MM.1S (cell line): ENCODE measurements around the gene HTR1D.

Experiments
- DNase-seq: peaks from one replicate; pipeline ENCODE4 v3.0.0-alpha.2; 2015
- H2AFZ ChIP-seq: fragments of 300-600 bp; sonication (generic); 2 replicates; pipeline ENCODE4 v1.6.0; 2016; ENCODE audit warnings: antibody characterized with exemption, low read length
- H3F3A ChIP-seq: fragments of 300-600 bp; sonication (generic); 2 replicates; pipeline ENCODE4 v1.6.1; 2016; ENCODE audit warnings: mild to moderate bottlenecking, antibody characterized with exemption, low read length, moderate library complexity, mixed read lengths; ENCODE audit not compliant: insufficient read depth
- H3K27ac ChIP-seq: fragments of 300-600 bp; sonication (generic); 2 replicates; pipeline ENCODE4 v1.5.1; 2016; ENCODE audit warnings: mild to moderate bottlenecking, low read length
- H3K27me3 ChIP-seq: fragments of 300-600 bp; sonication (generic); replicated peaks from 2 replicates; pipeline ENCODE4 v1.6.0; 2016; ENCODE audit warnings: low read length; ENCODE audit not compliant: insufficient read depth
- H3K36me3 ChIP-seq: fragments of 300-600 bp; sonication (generic); replicated peaks from 2 replicates; pipeline ENCODE4 v1.6.1; 2016; ENCODE audit warnings: mild to moderate bottlenecking, low read length, mixed read lengths; ENCODE audit not compliant: insufficient read depth
- H3K4me1 ChIP-seq: fragments of 300-600 bp; sonication (generic); 2 replicates; pipeline ENCODE4 v1.6.1; 2016; ENCODE audit warnings: low read length, mixed read lengths
- H3K4me2 ChIP-seq: fragments of 300-600 bp; sonication (generic); 2 replicates; pipeline ENCODE4 v1.6.0; 2016; ENCODE audit warnings: low read depth, low read length
- H3K4me3 ChIP-seq: fragments of 300-600 bp; sonication (generic); 2 replicates; pipeline ENCODE4 v1.5.1; 2016; ENCODE audit warnings: low read length, mixed read lengths
- H3K79me2 ChIP-seq: fragments of 300-600 bp; sonication (generic); 2 replicates; pipeline ENCODE4 v1.6.1; 2016; ENCODE audit warnings: mixed run types, low read length, mixed read lengths
- H3K9ac ChIP-seq: fragments of 300-600 bp; sonication (generic); 2 replicates; pipeline ENCODE4 v1.6.1; 2016; ENCODE audit warnings: low read length, mixed read lengths
- H3K9me2 ChIP-seq: fragments of 300-600 bp; sonication (generic); replicated peaks from 2 replicates; pipeline ENCODE4 v1.6.1; 2016; ENCODE audit warnings: mild to moderate bottlenecking, low read length, mixed read lengths; ENCODE audit not compliant: insufficient read depth
- H3K9me3 ChIP-seq: fragments of 300-600 bp; sonication (generic); replicated peaks from 2 replicates; pipeline ENCODE4 v1.6.1; 2016; ENCODE audit warnings: mild to moderate bottlenecking, low read length, mixed read lengths; ENCODE audit not compliant: insufficient read depth
- H4K20me1 ChIP-seq: fragments of 300-600 bp; sonication (generic); 2 replicates; pipeline ENCODE4 v1.6.1; 2016; ENCODE audit warnings: mild to moderate bottlenecking, low read length, moderate library complexity, mixed read lengths; ENCODE audit not compliant: insufficient read depth
- EZH2 ChIP-seq: fragments of 300-600 bp; sonication (generic); optimal IDR thresholded peaks from 2 replicates; pipeline ENCODE3; 2017; ENCODE audit warnings: low read depth, mild to moderate bottlenecking, antibody characterized with exemption, low read length, mixed read lengths
- EZH2phosphoT487 ChIP-seq: fragments of 300-600 bp; sonication (generic); IDR thresholded peaks from 2 replicates; pipeline ENCODE4 v1.6.1; 2018; ENCODE audit warnings: antibody characterized with exemption, low read length
- TF ChIP-seq, protein P1 (sequence below): fragments of 300-600 bp; sonication (generic); IDR thresholded peaks from 2 replicates; pipeline ENCODE4 v1.5.1; 2016; ENCODE audit warnings: antibody characterized with exemption, low read length, mixed read lengths

HTR1D gene

DNA sequence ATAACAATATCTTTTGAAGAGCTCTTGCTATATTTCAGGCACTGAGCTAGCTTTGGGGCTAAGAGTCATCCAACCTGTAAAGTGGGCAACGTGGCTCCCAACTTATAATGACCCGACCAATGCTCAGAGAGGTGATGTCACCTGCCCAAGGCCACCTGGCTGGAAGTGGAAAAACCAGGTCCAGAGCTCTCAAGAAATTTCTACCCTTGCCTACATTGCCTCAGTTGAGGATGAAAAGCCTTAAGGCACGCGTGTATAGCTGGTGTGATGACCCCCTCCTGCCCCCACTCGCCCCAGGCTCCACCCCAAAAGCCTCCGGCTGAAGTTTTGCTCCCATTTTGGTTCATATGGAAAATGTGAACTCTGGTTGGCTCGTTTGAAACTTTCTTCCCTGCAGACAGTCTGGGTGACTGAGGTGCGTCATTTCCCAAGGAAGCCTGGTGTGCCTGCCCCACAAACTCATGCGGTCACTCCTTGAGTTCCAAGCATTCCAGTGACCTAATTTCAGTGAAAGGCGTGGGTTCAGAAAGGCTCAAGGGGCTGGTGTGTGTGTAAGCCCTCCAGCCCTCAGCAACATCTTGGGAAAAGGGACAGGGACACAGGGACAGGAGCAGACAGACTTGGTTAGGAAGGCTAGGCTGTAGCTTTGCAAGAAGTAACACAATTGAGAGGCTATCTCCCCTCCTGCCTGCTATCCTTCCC, 20.5 kb downstream of the HTR1D start:
- Histone ChIP-seq H3K36me3 (no peaks in the 10 kb centered on the region), H3K9ac (no peak overlapping the region), H4K20me1 (no peaks in the 10 kb centered on the region), H3K4me2 (no peak overlapping the region), H3K4me3 (no peak overlapping the region), H3F3A (no peaks in the 10 kb centered on the region), H3K79me2 (no peaks in the 10 kb centered on the region), H3K27ac (no peak overlapping the region), H3K9me3 (no peaks in the 10 kb centered on the region), H3K4me1 (no peaks in the 10 kb centered on the region), H2AFZ (no peak overlapping the region), H3K9me2 (no peaks in the 10 kb centered on the region), H3K27me3 (no peaks in the 10 kb centered on the region; the same call in 1 of the 2 replicates)
- DNase-seq: no peak
- TF ChIP-seq EZH2: no peak

DNA sequence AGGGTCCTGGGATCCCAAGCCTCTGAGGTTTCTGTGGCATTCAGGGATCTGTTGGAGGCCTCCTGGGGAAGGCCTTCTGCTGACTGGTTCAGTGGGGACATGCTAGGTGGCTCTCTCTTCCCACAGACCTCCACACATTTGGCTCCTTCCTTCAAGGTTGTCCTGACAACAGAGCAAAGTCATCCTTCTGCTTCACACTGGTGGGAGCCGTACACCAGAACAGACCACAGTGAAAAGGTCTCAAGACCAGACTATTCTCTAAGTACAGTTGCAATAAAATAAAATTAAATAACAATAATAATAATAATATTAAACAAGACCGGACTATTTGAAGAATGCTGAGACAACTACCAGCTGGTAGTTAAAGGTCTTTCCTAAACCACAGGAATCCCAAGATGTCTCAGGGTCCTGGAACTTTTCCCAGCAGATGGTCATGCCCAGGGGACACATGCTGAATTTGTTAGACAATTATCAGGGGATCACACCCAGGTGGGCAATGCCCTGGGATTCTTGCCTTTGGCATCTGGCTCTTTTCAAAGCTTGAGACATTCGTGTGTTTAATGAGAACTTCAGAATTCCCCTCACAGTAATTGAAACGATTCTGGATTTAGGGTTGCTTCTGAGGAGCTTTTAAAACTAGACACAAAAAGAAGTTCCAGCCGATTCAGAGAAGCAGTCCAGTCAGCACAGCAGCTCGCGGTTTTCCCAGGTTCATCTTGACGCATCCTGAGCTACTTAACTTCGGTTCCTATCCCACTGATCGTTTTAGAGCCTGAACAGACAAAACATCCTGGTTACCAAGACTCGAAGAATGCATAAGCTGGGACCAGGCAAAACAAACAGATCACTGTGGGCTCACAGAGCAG, 22.9 kb downstream of the HTR1D start:
- Histone ChIP-seq H2AFZ (no peak overlapping the region), H3K27ac (no peak overlapping the region), H4K20me1 (no peaks in the 10 kb centered on the region), H3K9me3 (no peaks in the 10 kb centered on the region), H3K79me2 (no peaks in the 10 kb centered on the region), H3K36me3 (no peaks in the 10 kb centered on the region), H3K4me1 (no peaks in the 10 kb centered on the region), H3F3A (no peaks in the 10 kb centered on the region), H3K9ac (no peak overlapping the region), H3K4me3 (no peak overlapping the region), H3K4me2 (no peak overlapping the region), H3K9me2 (no peaks in the 10 kb centered on the region), H3K27me3 (no peaks in the 10 kb centered on the region; the same call in 1 of the 2 replicates)
- TF ChIP-seq, protein P1, sequence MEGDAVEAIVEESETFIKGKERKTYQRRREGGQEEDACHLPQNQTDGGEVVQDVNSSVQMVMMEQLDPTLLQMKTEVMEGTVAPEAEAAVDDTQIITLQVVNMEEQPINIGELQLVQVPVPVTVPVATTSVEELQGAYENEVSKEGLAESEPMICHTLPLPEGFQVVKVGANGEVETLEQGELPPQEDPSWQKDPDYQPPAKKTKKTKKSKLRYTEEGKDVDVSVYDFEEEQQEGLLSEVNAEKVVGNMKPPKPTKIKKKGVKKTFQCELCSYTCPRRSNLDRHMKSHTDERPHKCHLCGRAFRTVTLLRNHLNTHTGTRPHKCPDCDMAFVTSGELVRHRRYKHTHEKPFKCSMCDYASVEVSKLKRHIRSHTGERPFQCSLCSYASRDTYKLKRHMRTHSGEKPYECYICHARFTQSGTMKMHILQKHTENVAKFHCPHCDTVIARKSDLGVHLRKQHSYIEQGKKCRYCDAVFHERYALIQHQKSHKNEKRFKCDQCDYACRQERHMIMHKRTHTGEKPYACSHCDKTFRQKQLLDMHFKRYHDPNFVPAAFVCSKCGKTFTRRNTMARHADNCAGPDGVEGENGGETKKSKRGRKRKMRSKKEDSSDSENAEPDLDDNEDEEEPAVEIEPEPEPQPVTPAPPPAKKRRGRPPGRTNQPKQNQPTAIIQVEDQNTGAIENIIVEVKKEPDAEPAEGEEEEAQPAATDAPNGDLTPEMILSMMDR: no peak
- TF ChIP-seq EZH2 (no peak), EZH2phosphoT487 (no peak)
- no peak for DNase-seq

DNA sequence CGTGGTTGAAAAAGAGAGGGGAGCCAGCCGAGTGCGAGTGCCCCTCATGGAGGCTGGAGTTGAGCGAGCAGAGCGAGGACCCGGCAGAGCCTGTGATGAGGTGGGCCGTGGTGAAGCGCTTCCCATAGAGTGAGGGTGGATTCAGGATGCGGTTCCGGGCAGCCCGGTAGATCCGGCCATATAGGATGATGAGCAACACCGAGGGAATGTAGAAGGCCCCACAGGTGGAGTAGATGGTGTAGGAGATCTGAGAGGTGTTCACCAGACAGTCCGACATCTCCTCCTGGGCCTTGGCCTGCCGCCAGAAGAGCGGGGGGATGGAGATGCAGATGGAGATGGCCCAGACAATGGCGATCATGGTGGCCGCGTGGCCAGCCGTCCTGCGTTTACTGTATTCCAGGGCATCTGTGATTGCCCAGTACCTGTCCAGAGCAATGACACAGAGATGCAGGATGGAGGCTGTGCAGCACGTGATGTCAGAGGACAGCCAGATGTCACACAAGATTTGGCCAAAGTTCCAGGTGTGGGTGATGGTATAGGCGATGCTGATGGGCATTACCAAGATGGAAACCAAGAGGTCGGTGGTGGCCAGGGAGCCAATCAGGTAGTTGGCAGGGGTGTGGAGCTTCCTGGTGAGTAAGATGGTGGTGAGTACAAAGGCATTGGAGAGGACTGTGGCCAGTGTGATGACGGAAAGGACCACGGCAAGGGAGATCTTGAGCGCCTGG, 23.7 kb downstream of the HTR1D start:
- Histone ChIP-seq H3K27me3 (no peaks in the 10 kb centered on the region; the same call in 1 of the 2 replicates), H3K4me3 (no peak overlapping the region), H3K4me1 (no peaks in the 10 kb centered on the region), H3K36me3 (no peaks in the 10 kb centered on the region), H3K79me2 (no peaks in the 10 kb centered on the region), H3K9me2 (no peaks in the 10 kb centered on the region), H3K27ac (no peak overlapping the region), H3F3A (no peaks in the 10 kb centered on the region), H3K9me3 (no peaks in the 10 kb centered on the region), H3K9ac (no peak overlapping the region), H4K20me1 (no peaks in the 10 kb centered on the region), H2AFZ (no peak overlapping the region), H3K4me2 (no peak overlapping the region)
- TF ChIP-seq EZH2phosphoT487: no peak
- TF ChIP-seq, protein P1: no peak
- TF ChIP-seq EZH2: no peak
- no peak for DNase-seq
